Right lobe of liver (tissue), 6 donors: ENCODE data around the gene ANKRD45. TPM values are rescaled to one million over a fixed set of nuclear protein-coding genes. Genes with fewer than 3 reads are reported as not detected.
"Not testable (repeated sequence)": the region's sequence is repeated elsewhere in the genome, so short reads cannot be mapped to it uniquely, and the experiment has no call there.

ENCODE experiments used
- ATAC-seq, 4 donors: fragments of 200-7000 bp; cut with Tn5 transposase; one replicate each; pipeline ENCODE4 v1.9.1; 2020; ENCODE audit warnings: mild to moderate bottlenecking in 4 of 4, moderate library complexity in 4 of 4
- DNase-seq, 3 donors: peaks; one replicate each; pipeline ENCODE4 v3.0.0-alpha.2; 2020
- H3K27ac ChIP-seq, 3 donors: fragments of 200-600 bp; one replicate each; pipeline ENCODE4 v1.8.0; 2022
- H3K27me3 ChIP-seq, 2 donors: fragments of 200-600 bp; one replicate each; pipeline ENCODE4 v1.8.0; 2022
- H3K36me3 ChIP-seq, 4 donors: fragments of 200-600 bp; sonication (generic) in 1 of 4; one replicate each; pipeline versions ENCODE4 v1.5.1 to v1.8.0; 2017 to 2022; ENCODE audit warnings: control low read depth in 1 of 4
- H3K4me1 ChIP-seq, 4 donors: fragments of 200-600 bp; sonication (generic) in 1 of 4; one replicate each; pipeline versions ENCODE4 v1.5.1 to v1.8.0; 2017 to 2022; ENCODE audit warnings: control low read depth in 1 of 4
- H3K4me3 ChIP-seq, 3 donors: fragments of 200-600 bp; one replicate each; pipeline ENCODE4 v1.8.0; 2022
- H3K9me3 ChIP-seq, 4 donors: fragments of 200-600 bp; sonication (generic) in 1 of 4; one replicate each; pipeline versions ENCODE4 v1.5.1 to v1.8.0; 2017 to 2022; ENCODE audit warnings: control low read depth in 1 of 4
- CTCF ChIP-seq, 4 donors: fragments of 200-600 bp in 3 of 4; fragments of 450-650 bp in 1 of 4; IDR thresholded peaks; one replicate each; pipeline versions ENCODE4 v1.5.1 to v1.8.0; 2016 to 2022; ENCODE audit warnings: antibody characterized with exemption in 4 of 4, mild to moderate bottlenecking in 2 of 4
- POLR2A ChIP-seq: fragments of 450-650 bp; IDR thresholded peaks from one replicate; pipeline ENCODE4 v1.6.1; 2017; ENCODE audit warnings: antibody characterized with exemption, mild to moderate bottlenecking
- WGBS: methylation state at CpG from one replicate; pipeline ENCODE4 v1.1.6; 2018; ENCODE audit warnings: low coverage, low lambda C conversion rate; ENCODE audit not compliant: insufficient coverage; ENCODE audit errors: missing lambda C conversion rate; 5-methylcytosine and 5-hydroxymethylcytosine counted together
- intact Hi-C, 2 donors: fragments of 100-400 bp; cut with DNase I; formaldehyde crosslinking; loops; one replicate each; pipeline versions ENCODE4 v1.11.2 to v1.14.1; 2022
- total RNA-seq, 6 experiments: library from RNA; depleted of rRNA in 2 of 6; stranded (reverse); fragments of >200 nt in 2 of 6; fragmentation: NEBNext Ultra II Directional in 3 of 6; extraction: Animal tissue kit (Norgen Biotek cat#: 25700) in 3 of 6; gene quantifications; one replicate each; pipeline versions ENCODE4 v1.1.0 to v1.2.4, GENCODE V29; 2016 to 2023
- donor health status: DM: no; HTN: yes; CAD: no.
- donor health status: DM: no; HTN: no; CAD: no.
- donor health status: DM: no; HTN: no; CAD: no.
- donor health status: DM: no; HTN: yes; CAD: no.
- donor health status: DM: no; HTN: yes; CAD: no.

The ANKRD45 gene
- total RNA-seq, 6 experiments from 2014 or later, result 0.15 TPM; not detected in 5

- no peak for TF ChIP-seq POLR2A
- TF ChIP-seq CTCF (IDR thresholded peaks at IDR 0.05), result no peak
- ATAC-seq, result no peak
- H3K4me3 ChIP-seq, result no peak overlapping the region
- no peaks in the 10 kb centered on the region for H3K36me3 ChIP-seq
- no peaks in the 10 kb centered on the region for H3K27me3 ChIP-seq
- DNase-seq, result no peak
- no peaks in the 10 kb centered on the region for H3K9me3 ChIP-seq
- no peaks in the 10 kb centered on the region for H3K4me1 ChIP-seq
- WGBS, result no CpG with 5 or more reads among the region's 4 CpGs
- intact Hi-C loops, result no loop called here
- H3K27ac ChIP-seq, result no peak overlapping the region
Observed at GRCh38 chr1:173570370-173571007, 99.2 kb downstream of the ANKRD45 start.

- no peak for TF ChIP-seq POLR2A
- TF ChIP-seq CTCF (IDR thresholded peaks at IDR 0.05), result no peak
- DNase-seq, result no peak
- Histone ChIP-seq H3K4me3 (no peak overlapping the region), H3K36me3 (no peaks in the 10 kb centered on the region), H3K27me3 (no peaks in the 10 kb centered on the region), H3K4me1 (no peaks in the 10 kb centered on the region), H3K27ac (no peak overlapping the region), H3K9me3 (no peaks in the 10 kb centered on the region)
- no peak for ATAC-seq
- WGBS, result 83% methylated on average over 1 of the region's 1 CpG
- intact Hi-C loops, result no loop called here
Observed at GRCh38 chr1:173568483-173568882, 101.2 kb downstream of the ANKRD45 start.

- ATAC-seq, H3K4me3 ChIP-seq, H3K4me1 ChIP-seq, H3K27me3 ChIP-seq, H3K9me3 ChIP-seq, H3K36me3 ChIP-seq, intact Hi-C loops, H3K27ac ChIP-seq, DNase-seq: not testable (repeated sequence)
- 50% methylated on average over 1 of the region's 1 CpG for WGBS
Observed at GRCh38 chr1:173563846-173564245, 105.8 kb downstream of the ANKRD45 start.

- Histone ChIP-seq H3K36me3 (no peaks in the 10 kb centered on the region), H3K4me1 (no peaks in the 10 kb centered on the region), H3K27ac (no peak overlapping the region), H3K9me3 (no peaks in the 10 kb centered on the region), H3K4me3 (no peak overlapping the region), H3K27me3 (no peaks in the 10 kb centered on the region)
- ATAC-seq (no peak), DNase-seq (no peak)
- WGBS, result 50% methylated on average over 6 of the region's 6 CpGs
- TF ChIP-seq CTCF (IDR thresholded peaks at IDR 0.05), result no peak
- no peak for TF ChIP-seq POLR2A
- intact Hi-C loops, result no loop called here
Observed at GRCh38 chr1:173562813-173563212, 106.8 kb downstream of the ANKRD45 start.

- no peak for TF ChIP-seq CTCF (IDR thresholded peaks at IDR 0.05)
- TF ChIP-seq POLR2A, result no peak
- H3K4me3 ChIP-seq, result no peak overlapping the region
- WGBS, result 31% methylated on average over 1 of the region's 1 CpG
- no peaks in the 10 kb centered on the region for H3K4me1 ChIP-seq
- no peak overlapping the region for H3K27ac ChIP-seq
- DNase-seq (no peak), ATAC-seq (no peak)
- H3K36me3 ChIP-seq, result no peaks in the 10 kb centered on the region
- H3K27me3 ChIP-seq, result no peaks in the 10 kb centered on the region
- H3K9me3 ChIP-seq, result no peaks in the 10 kb centered on the region
- intact Hi-C loops, result no loop called here
Observed at GRCh38 chr1:173561263-173561662, 108.4 kb downstream of the ANKRD45 start.
